NCI-H2196 treated with DMSO at 0.1 percent for 48 hours (cell line): ENCODE measurements around the gene SLC46A1.

Experiments used
- DNase-seq: peaks from one replicate; lab custom pipeline; 2025; ENCODE audit not compliant: unreplicated experiment; lab: John Stamatoyannopoulos, UW

The SLC46A1 gene

GRCh38 chr17:28363776-28364650 is 42.0 kb downstream of the SLC46A1 start:
- no peak for DNase-seq

- DNase-seq: no peak
These were observed 42.8 kb downstream of the SLC46A1 start for GRCh38 chr17:28363186-28363585.

GRCh38 chr17:28357901-28358197 is 48.2 kb downstream of the SLC46A1 start:
- DNase-seq: no peak

GRCh38 chr17:28357061-28357900 is 48.7 kb downstream of the SLC46A1 start, which contains the start of gene POLDIP2:
Gene POLDIP2, minus strand, starts transcription at chr17:28357527. Its CDS starts 79 bp downstream, at chr17:28357448.
- DNase-seq: peak; percentile 62

- DNase-seq: no peak
These were observed 55.7 kb downstream of the SLC46A1 start for GRCh38 chr17:28350271-28350670.

- no peak for DNase-seq
These were observed 57.0 kb downstream of the SLC46A1 start for GRCh38 chr17:28348979-28349378.

- DNase-seq: no peak
These were observed 58.6 kb downstream of the SLC46A1 start for GRCh38 chr17:28347261-28347891.

GRCh38 chr17:28346746-28347246 is 59.2 kb downstream of the SLC46A1 start:
- DNase-seq: no peak

- no peak for DNase-seq
These were observed 59.8 kb downstream of the SLC46A1 start for GRCh38 chr17:28346199-28346580.

- DNase-seq: no peak
These were observed 60.4 kb downstream of the SLC46A1 start for GRCh38 chr17:28345419-28346198.
